ENCODE results near the gene SIX3. TPM values are rescaled to one million over a fixed set of nuclear protein-coding genes. Genes with fewer than 3 reads are reported as not detected.

Gene SIX3
- total and polyA plus RNA-seq, 3 experiments from 2014 or later = not detected

- peaks cover 20 to 36% of the 10 kb centered on the region in 2 donors for H3K27me3 Mint-ChIP-seq
- H3K36me3 Mint-ChIP-seq = no peaks in the 10 kb centered on the region
- Histone ChIP-seq H3K4me1 (ENCODE audit: insufficient read depth, low read length) (no peaks in the 10 kb centered on the region), H3K4me3 (ENCODE audit: low read length) (no peak overlapping the region), H3K9me3 (ENCODE audit: low read length) (no peaks in the 10 kb centered on the region), H3K36me3 (ENCODE audit: insufficient read depth, low read length) (no peaks in the 10 kb centered on the region), H3K27ac (ENCODE audit: low read depth, low read length) (no peak overlapping the region), H3K27me3 (ENCODE audit: insufficient read depth, low read length, poor library complexity, severe bottlenecking) (peaks cover 10% of the 10 kb centered on the region)
- no peak overlapping the region for H3K4me3 Mint-ChIP-seq
- ChIA-PET POLR2A (no interaction called here), CTCF (interaction anchor here (1.9 kb wide), 1 partner anchor 9 kb away, joined by 8 read pairs; no protein-coding TSS in a partner anchor)
- no peaks in the 10 kb centered on the region for H3K9me3 Mint-ChIP-seq
- no peaks in the 10 kb centered on the region for H3K4me1 Mint-ChIP-seq
- no peak for DNase-seq
- H3K27ac Mint-ChIP-seq = no peak overlapping the region
Measured at GRCh38 chr2:44964752-44965236, 23.3 kb downstream of the SIX3 start.

- Histone ChIP-seq H3K27me3 (ENCODE audit: insufficient read depth, low read length, poor library complexity, severe bottlenecking) (peaks cover 10% of the 10 kb centered on the region), H3K27ac (ENCODE audit: low read depth, low read length) (no peak overlapping the region), H3K4me3 (ENCODE audit: low read length) (no peak overlapping the region), H3K36me3 (ENCODE audit: insufficient read depth, low read length) (no peaks in the 10 kb centered on the region), H3K4me1 (ENCODE audit: insufficient read depth, low read length) (no peaks in the 10 kb centered on the region), H3K9me3 (ENCODE audit: low read length) (no peaks in the 10 kb centered on the region)
- Mint-ChIP-seq H3K27ac (no peak overlapping the region), H3K4me1 (no peaks in the 10 kb centered on the region), H3K36me3 (no peaks in the 10 kb centered on the region), H3K9me3 (no peaks in the 10 kb centered on the region), H3K4me3 (no peak overlapping the region), H3K27me3 (peaks cover 19 to 33% of the 10 kb centered on the region in 2 donors)
- CTCF ChIA-PET = no interaction called here
- POLR2A ChIA-PET = no interaction called here
- DNase-seq = no peak
Measured at GRCh38 chr2:44965684-44966083, 24.2 kb downstream of the SIX3 start.

GRCh38 chr2:44967056-44967455 lies 25.6 kb downstream of the SIX3 start:
- H3K9me3 ChIP-seq (ENCODE audit: low read length) = no peaks in the 10 kb centered on the region
- ChIA-PET POLR2A (no interaction called here), CTCF (no interaction called here)
- Mint-ChIP-seq H3K4me3 (no peak overlapping the region), H3K36me3 (no peaks in the 10 kb centered on the region), H3K27me3 (peaks cover 14 to 41% of the 10 kb centered on the region in 2 donors), H3K9me3 (no peaks in the 10 kb centered on the region), H3K4me1 (no peaks in the 10 kb centered on the region), H3K27ac (no peak overlapping the region)
- no peaks in the 10 kb centered on the region for H3K36me3 ChIP-seq (ENCODE audit: insufficient read depth, low read length)
- H3K4me3 ChIP-seq (ENCODE audit: low read length) = no peak overlapping the region
- H3K27me3 ChIP-seq (ENCODE audit: insufficient read depth, low read length, poor library complexity, severe bottlenecking) = peaks cover 10% of the 10 kb centered on the region
- H3K27ac ChIP-seq (ENCODE audit: low read depth, low read length) = no peak overlapping the region
- no peaks in the 10 kb centered on the region for H3K4me1 ChIP-seq (ENCODE audit: insufficient read depth, low read length)
- no peak for DNase-seq

- H3K36me3 ChIP-seq (ENCODE audit: insufficient read depth, low read length) = no peaks in the 10 kb centered on the region
- no peaks in the 10 kb centered on the region for H3K36me3 Mint-ChIP-seq
Measured at GRCh38 chr2:44967727-44968432, 26.4 kb downstream of the SIX3 start.

GRCh38 chr2:44969936-44970335 lies 28.4 kb downstream of the SIX3 start:
- POLR2A ChIA-PET = no interaction called here
- Mint-ChIP-seq H3K36me3 (no peaks in the 10 kb centered on the region), H3K27me3 (peaks cover 14 to 41% of the 10 kb centered on the region in 2 donors), H3K27ac (peak overlapping the region in 2 of 8 donors; percentile 39 to 68), H3K4me1 (peaks cover 0 to 9% (median 0%) of the 10 kb centered on the region in 3 donors), H3K9me3 (no peaks in the 10 kb centered on the region), H3K4me3 (no peak overlapping the region)
- H3K4me1 ChIP-seq (ENCODE audit: insufficient read depth, low read length) = no peaks in the 10 kb centered on the region
- H3K27ac ChIP-seq (ENCODE audit: low read depth, low read length) = no peak overlapping the region
- H3K27me3 ChIP-seq (ENCODE audit: insufficient read depth, low read length, poor library complexity, severe bottlenecking) = peaks cover 10% of the 10 kb centered on the region
- DNase-seq = no peak
- no peaks in the 10 kb centered on the region for H3K36me3 ChIP-seq (ENCODE audit: insufficient read depth, low read length)
- no peaks in the 10 kb centered on the region for H3K9me3 ChIP-seq (ENCODE audit: low read length)
- CTCF ChIA-PET = interaction anchor here (1.7 to 2.8 kb wide), 2 partner anchors 12 to 15 kb away, joined by 5 to 13 read pairs; no protein-coding TSS in a partner anchor
- no peak overlapping the region for H3K4me3 ChIP-seq (ENCODE audit: low read length)

More at GRCh38 chr2:44967727-44968432, 26.4 kb downstream of the SIX3 start:
- no peaks in the 10 kb centered on the region for H3K9me3 Mint-ChIP-seq
- DNase-seq = no peak
- H3K27me3 ChIP-seq (ENCODE audit: insufficient read depth, low read length, poor library complexity, severe bottlenecking) = peaks cover 10% of the 10 kb centered on the region
- POLR2A ChIA-PET = no interaction called here
- H3K9me3 ChIP-seq (ENCODE audit: low read length) = no peaks in the 10 kb centered on the region
- H3K4me1 Mint-ChIP-seq = peaks cover 0 to 4% (median 0%) of the 10 kb centered on the region in 3 donors
- no peak overlapping the region for H3K27ac Mint-ChIP-seq
- no peak overlapping the region for H3K27ac ChIP-seq (ENCODE audit: low read depth, low read length)
- CTCF ChIA-PET = no interaction called here
- H3K4me1 ChIP-seq (ENCODE audit: insufficient read depth, low read length) = no peaks in the 10 kb centered on the region
- H3K4me3 ChIP-seq (ENCODE audit: low read length) = no peak overlapping the region
- H3K27me3 Mint-ChIP-seq = peaks cover 16 to 40% of the 10 kb centered on the region in 2 donors
- H3K4me3 Mint-ChIP-seq = no peak overlapping the region

GRCh38 chr2:44970846-44971450 lies 29.4 kb downstream of the SIX3 start:
- H3K36me3 Mint-ChIP-seq = no peaks in the 10 kb centered on the region
- H3K9me3 Mint-ChIP-seq = no peaks in the 10 kb centered on the region
- H3K4me1 ChIP-seq (ENCODE audit: insufficient read depth, low read length) = no peaks in the 10 kb centered on the region
- peaks cover 7 to 37% of the 10 kb centered on the region in 2 donors for H3K27me3 Mint-ChIP-seq
- H3K4me3 ChIP-seq (ENCODE audit: low read length) = no peak overlapping the region
- peaks cover 5% of the 10 kb centered on the region for H3K27me3 ChIP-seq (ENCODE audit: insufficient read depth, low read length, poor library complexity, severe bottlenecking)
- ChIA-PET POLR2A (no interaction called here), CTCF (interaction anchor here (1.7 to 2.8 kb wide), 2 partner anchors 11 to 16 kb away, joined by 5 to 13 read pairs; no protein-coding TSS in a partner anchor)
- H3K36me3 ChIP-seq (ENCODE audit: insufficient read depth, low read length) = no peaks in the 10 kb centered on the region
- no peak overlapping the region for H3K27ac ChIP-seq (ENCODE audit: low read depth, low read length)
- H3K4me1 Mint-ChIP-seq = peaks cover 0 to 9% (median 0%) of the 10 kb centered on the region in 3 donors
- H3K4me3 Mint-ChIP-seq = peak overlapping the region in 1 of 7 donors; percentile 78
- H3K9me3 ChIP-seq (ENCODE audit: low read length) = no peaks in the 10 kb centered on the region
- H3K27ac Mint-ChIP-seq = no peak overlapping the region
- DNase-seq = no peak

- Mint-ChIP-seq H3K27ac (peak overlapping the region in 1 of 8 donors; percentile 32), H3K4me3 (peak overlapping the region in 4 of 7 donors; percentile 3 to 39 (median 23)), H3K36me3 (no peaks in the 10 kb centered on the region), H3K4me1 (peaks cover 0 to 9% (median 0%) of the 10 kb centered on the region in 3 donors), H3K27me3 (peaks cover 3 to 43% of the 10 kb centered on the region in 2 donors), H3K9me3 (no peaks in the 10 kb centered on the region)
- Histone ChIP-seq H3K27me3 (ENCODE audit: insufficient read depth, low read length, poor library complexity, severe bottlenecking) (no peaks in the 10 kb centered on the region), H3K27ac (ENCODE audit: low read depth, low read length) (no peak overlapping the region), H3K9me3 (ENCODE audit: low read length) (no peaks in the 10 kb centered on the region), H3K4me3 (ENCODE audit: low read length) (no peak overlapping the region), H3K4me1 (ENCODE audit: insufficient read depth, low read length) (no peaks in the 10 kb centered on the region), H3K36me3 (ENCODE audit: insufficient read depth, low read length) (no peaks in the 10 kb centered on the region)
- CTCF ChIA-PET = interaction anchor here (0.9 kb wide), 1 partner anchor 18 kb away, joined by 3 read pairs; no protein-coding TSS in a partner anchor
- POLR2A ChIA-PET = no interaction called here
- no peak for DNase-seq
Measured at GRCh38 chr2:44972771-44973535, 31.5 kb downstream of the SIX3 start.

Measured in CD8-positive, alpha-beta memory T cell (primary cell).